Skin epidermis (tissue), 12 donors: Measurements from ENCODE around the gene STUM.

Experiments
- H3K27ac ChIP-seq, 21 experiments: fragments of 200-600 bp; sonication (generic) in 11 of 21; one replicate each; pipeline ENCODE4 v1.5.0; 2020; ENCODE audit warnings: mild to moderate bottlenecking in 3 of 21, inconsistent platforms in 2 of 21, moderate library complexity in 2 of 21
- H3K4me3 ChIP-seq, 7 experiments: fragments of 200-600 bp; sonication (generic) in 2 of 7; one replicate each; pipeline ENCODE4 v1.5.0; 2020; ENCODE audit warnings: inconsistent platforms in 2 of 7, mild to moderate bottlenecking in 2 of 7, moderate library complexity in 1 of 7

The STUM gene

GRCh38 chr1:226656601-226657277, 108.2 kb downstream of the STUM start:
- Histone ChIP-seq H3K27ac (peak overlapping the region in 18 of 21 experiments; percentile 36 to 88 (median 78)), H3K4me3 (no peak overlapping the region)

GRCh38 chr1:226657895-226658545, 109.5 kb downstream of the STUM start:
- Histone ChIP-seq H3K4me3 (no peak overlapping the region), H3K27ac (peak overlapping the region in 19 of 21 experiments; percentile 28 to 88 (median 76))

- no peak overlapping the region for H3K4me3 ChIP-seq
- peak overlapping the region in 19 of 21 experiments; percentile 28 to 89 (median 79) for H3K27ac ChIP-seq
Observed at GRCh38 chr1:226658546-226659125, 110.1 kb downstream of the STUM start.
